Smooth muscle cell of the brain vasculature (primary cell): Measurements from ENCODE around the gene LMF1.
"Not testable (repeated sequence)": the region's sequence is repeated elsewhere in the genome, so short reads cannot be mapped to it uniquely, and the experiment has no call there.

Experiments used
- DNase-seq: peaks from one replicate; pipeline ENCODE4 v3.0.0-alpha.2; 2012; ENCODE audit warnings: low read depth, low spot score

LMF1 gene

GRCh38 chr16:970386-970765, 408 bp downstream of the LMF1 start:
- DNase-seq: no peak

GRCh38 chr16:969508-970385, 1.0 kb downstream of the LMF1 start:
- no peak for DNase-seq

- peak; percentile 18 for DNase-seq
Measured at GRCh38 chr16:968620-969019, 2.2 kb downstream of the LMF1 start.

GRCh38 chr16:967546-968295, 3.1 kb downstream of the LMF1 start:
- no peak for DNase-seq

DNA sequence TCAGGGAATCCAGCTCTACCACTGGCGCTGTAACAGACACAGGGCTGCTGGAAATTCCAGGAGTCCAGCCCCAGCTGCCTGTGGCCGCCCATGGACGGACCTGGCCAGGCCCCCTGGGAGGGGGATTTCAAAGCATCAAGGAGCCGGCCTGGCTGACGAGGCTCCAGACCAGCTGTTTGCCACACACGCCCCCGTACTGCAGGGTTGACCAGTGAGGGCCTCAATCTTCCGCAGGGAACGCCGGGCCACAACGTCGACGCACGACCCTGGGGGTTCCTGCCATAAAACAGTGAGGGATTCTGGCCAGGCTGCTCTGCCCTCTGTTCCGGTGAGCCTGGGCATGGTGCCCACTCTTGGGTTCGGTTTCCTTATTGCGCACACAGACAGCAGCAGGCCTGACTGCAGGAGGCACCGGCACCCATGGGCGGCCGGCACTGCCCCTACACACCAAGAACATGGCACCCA, 3.7 kb downstream of the LMF1 start:
- DNase-seq: no peak

GRCh38 chr16:966505-966904, 4.3 kb downstream of the LMF1 start:
- DNase-seq: no peak

- no peak for DNase-seq
Measured at GRCh38 chr16:966035-966434, 4.7 kb downstream of the LMF1 start.

DNA sequence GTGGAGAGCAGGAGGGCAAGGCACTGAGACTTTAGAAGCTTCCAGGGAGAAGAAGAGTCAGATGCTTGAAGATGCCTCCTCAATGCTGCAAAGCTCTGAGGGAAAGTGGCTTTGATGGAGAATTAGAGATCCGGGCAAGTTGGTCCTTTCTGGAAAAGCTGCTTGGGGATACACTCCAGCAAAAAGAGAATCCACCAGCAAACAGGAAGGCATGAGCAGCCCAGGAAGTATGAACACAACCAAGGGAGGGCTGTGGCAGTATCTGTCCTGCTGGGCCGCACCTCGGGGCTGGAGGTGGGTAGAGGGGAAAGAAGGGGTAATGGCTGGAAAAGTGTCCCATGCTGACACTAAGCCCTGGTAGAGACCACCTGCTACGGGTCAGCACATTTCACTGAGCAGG, 5.3 kb downstream of the LMF1 start:
- no peak for DNase-seq

DNA sequence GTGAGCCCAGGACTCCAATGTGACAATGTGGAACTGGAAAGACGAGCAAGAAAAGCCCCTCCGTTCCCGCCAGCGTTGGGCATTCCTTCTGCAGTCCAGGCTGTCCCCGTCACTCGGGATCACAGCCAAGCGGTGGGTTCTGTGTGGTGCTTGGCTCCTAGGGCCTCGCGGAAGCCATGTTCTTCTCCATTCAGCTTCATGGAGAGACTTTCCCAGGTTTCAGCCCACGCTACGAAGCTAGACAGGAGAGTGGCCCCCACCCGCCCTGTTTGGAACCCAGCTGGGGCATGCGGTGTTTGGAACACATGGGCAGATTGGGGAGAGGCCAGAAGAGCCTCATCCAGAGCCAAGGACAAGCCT, 5.8 kb downstream of the LMF1 start:
- DNase-seq: no peak

DNA sequence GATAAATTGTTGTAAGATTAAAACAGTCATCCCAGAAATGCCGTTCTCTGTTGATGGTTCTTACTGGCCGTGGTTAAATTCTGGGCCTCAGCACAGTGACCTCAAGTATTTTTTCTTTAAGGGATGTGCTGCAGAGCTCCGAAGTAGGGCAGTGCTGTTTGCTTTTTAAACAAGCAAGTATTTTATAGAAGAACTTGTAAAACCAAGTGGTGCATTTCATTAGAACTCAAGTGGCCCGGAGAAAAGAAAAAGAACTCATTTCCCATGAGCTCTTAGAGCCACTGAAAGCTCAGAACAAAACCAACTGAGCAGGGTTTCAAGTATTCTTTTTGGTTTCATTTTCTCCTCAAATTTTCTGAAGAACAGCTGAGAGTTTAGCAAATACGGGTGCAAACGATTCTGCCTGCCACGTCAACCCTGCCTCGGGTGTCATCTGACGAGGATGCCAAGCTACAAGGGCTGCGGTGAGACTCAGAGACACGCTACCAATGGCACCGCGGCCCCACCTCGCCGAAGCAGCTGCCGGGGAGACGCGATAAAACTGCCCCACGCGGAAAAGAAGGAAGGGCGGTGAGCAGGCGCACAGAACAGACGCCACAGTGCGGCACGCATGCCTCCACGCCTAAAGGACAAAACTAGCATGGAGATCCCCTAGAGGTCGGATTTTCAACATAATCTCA, 6.3 kb downstream of the LMF1 start:
- DNase-seq: no peak

DNA sequence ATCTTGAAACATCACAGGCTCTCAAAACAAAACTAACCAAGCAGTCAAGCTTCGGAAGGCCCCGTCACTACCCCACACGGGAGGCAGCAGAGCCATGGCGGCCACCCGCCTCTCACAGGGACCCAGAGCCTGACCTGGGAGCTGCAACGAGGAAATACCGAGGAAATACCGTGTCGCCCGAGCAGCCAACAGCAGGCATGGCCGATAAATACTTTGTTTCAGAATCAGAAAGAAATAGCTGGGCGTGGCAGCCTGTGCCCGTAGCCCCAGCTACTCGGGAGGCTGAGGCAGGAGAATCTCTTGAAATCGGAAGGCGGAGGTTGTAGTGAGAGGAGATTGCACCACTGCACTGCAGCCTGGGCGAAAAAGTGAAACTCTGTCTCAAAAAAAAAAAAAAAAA, 6.9 kb downstream of the LMF1 start:
- DNase-seq: no peak

GRCh38 chr16:962901-963814, 7.6 kb downstream of the LMF1 start:
- no peak for DNase-seq

DNA sequence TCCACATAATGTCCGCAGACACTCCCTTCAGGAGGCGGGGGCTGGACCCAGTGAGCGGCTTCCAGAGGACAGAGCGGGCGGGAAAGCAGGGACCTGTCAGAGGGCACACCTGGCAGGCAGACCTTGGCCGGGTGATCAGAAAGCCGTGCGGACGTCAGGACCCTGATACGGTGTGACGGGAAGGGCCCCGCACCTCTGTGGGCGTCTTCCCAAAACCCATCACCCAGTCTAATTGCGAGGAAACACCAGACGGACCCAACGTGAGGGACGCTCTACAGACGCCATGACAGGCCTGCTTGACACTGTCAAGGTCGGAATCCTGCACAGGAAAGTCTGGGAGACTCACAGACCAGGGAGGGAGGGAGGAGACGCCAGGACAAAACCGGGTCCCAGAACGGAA, 8.4 kb downstream of the LMF1 start:
- no peak for DNase-seq

GRCh38 chr16:959232-960040, 11.3 kb downstream of the LMF1 start:
- DNase-seq: no peak

- DNase-seq: not testable (repeated sequence)
Measured at GRCh38 chr16:955766-956165, 15.0 kb downstream of the LMF1 start.

DNA sequence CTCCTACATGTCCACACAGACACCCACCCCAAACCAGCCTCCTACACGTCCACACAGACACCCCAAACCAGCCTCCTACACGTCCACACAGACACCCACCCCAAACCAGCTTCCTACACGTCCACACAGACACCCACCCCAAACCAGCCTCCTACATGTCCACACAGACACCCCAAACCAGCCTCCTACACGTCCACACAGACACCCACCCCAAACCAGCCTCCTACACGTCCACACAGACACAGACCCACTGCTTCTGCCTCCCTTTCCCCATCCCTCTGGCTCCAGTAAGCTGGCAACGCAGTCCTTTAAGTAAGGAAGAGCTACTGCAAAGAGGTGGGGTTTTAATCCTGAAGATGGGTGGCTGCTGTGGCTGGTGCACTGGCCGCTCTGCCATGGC, 17.0 kb downstream of the LMF1 start:
- DNase-seq: not testable (repeated sequence)

- no peak for DNase-seq
Measured at GRCh38 chr16:952321-952720, 18.5 kb downstream of the LMF1 start.

DNA sequence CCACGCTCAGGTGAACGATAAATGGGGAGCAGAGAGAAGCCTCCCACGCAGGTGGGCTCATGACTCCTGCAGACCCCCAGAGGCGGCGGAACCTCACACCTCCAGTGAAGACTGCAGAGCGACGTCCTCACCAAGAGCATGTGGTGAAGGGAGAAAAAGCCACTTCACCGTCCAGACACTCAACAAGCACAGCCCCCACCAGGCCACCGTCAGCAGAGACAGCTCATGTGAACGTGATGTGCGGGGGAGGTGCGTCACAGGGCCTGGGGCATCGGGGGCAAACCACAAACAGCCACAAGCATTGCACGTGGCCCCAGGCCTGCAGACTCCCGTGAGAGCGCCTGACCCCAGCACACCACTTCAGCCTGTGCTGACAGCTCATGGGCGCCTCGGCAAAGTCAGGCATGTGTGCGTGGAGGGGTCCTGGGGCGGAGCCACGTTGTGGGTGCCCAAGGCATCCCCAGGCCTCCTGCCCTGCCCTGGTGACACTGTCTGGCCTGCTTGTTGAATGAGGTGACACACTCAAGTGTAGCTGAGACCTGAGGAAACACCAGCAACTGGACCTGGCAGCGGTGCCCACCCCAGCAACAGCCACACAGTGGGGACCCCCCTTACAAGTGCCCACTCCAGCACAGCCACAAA, 19.0 kb downstream of the LMF1 start:
- DNase-seq: no peak

DNA sequence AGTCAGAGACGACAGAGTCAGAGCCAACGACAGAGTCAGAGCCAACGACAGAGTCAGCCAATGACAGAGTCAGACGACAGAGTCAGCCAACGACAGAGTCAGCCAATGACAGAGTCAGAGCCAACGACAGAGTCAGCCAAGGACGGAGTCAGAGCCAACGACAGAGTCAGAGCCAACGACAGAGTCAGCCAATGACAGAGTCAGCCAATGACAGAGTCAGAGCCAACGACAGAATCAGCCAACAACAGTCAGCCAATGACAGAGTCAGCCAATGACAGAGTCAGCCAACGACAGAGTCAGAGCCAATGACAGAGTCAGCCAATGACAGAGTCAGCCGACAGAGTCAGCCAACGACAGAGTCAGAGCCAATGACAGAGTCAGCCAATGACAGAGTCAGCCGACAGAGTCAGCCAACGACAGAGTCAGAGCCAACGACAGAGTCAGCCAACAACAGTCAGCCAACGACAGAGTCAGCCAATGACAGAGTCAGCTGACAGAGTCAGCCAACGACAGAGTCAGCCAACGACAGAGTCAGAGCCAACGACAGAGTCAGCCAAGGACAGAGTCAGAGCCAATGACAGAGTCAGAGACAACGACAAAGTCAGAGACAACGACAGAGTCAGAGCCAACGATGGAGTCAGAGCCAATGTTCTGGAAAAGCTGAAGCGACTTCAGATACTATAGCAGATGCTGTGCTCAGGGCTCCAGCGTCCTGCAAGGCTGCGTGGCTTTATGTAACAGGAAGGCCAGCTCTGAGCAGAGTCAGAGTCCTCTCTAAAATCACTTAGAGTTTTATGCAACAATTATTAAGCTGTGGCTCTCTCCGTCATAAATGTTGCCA, 19.8 kb downstream of the LMF1 start:
- DNase-seq: not testable (repeated sequence)
